SK-N-SH (cell line): Measurements from ENCODE around the gene SH2B3.

Experiments
- CHD2 ChIP-seq: fragments of 150-350 bp; IDR thresholded peaks from 2 replicates; pipeline ENCODE4 v1.6.1; 2018; ENCODE audit warnings: low read length; ENCODE audit not compliant: partially characterized antibody
- CTCF ChIP-seq: fragments of 200-600 bp; sonication (generic); IDR thresholded peaks from 2 replicates; pipeline ENCODE4 v1.6.1; 2017; ENCODE audit warnings: antibody characterized with exemption, mild to moderate bottlenecking, moderate library complexity
- EP300 ChIP-seq, 2 experiments: IDR thresholded peaks; 2 replicates each; pipeline versions ENCODE4 v1.4.0 to v1.6.1; 2012; ENCODE audit warnings: borderline replicate concordance in 1 of 2, low read depth in 1 of 2, low read length in 1 of 2
- FOXM1 ChIP-seq: IDR thresholded peaks from 2 replicates; pipeline ENCODE4 v1.4.0; 2012; ENCODE audit warnings: low read depth, mild to moderate bottlenecking
- JUND ChIP-seq: IDR thresholded peaks from 2 replicates; pipeline ENCODE4 v1.4.0; 2012
- NFIC ChIP-seq: IDR thresholded peaks from 2 replicates; pipeline ENCODE4 v1.4.0; 2012; ENCODE audit warnings: borderline replicate concordance
- POLR2AphosphoS5 ChIP-seq: IDR thresholded peaks from 2 replicates; pipeline ENCODE4 v1.6.1; 2012; ENCODE audit warnings: low read depth, low read length
- RAD21 ChIP-seq: IDR thresholded peaks from 2 replicates; pipeline ENCODE4 v1.6.1; 2012; ENCODE audit warnings: mild to moderate bottlenecking, low read length
- RCOR1 ChIP-seq: fragments of 150-350 bp; IDR thresholded peaks from 2 replicates; pipeline ENCODE4 v1.6.1; 2017; ENCODE audit warnings: antibody characterized with exemption, low read length
- TCF12 ChIP-seq: IDR thresholded peaks from 2 replicates; pipeline ENCODE4 v1.4.0; 2012
- TEAD4 ChIP-seq: IDR thresholded peaks from 2 replicates; pipeline ENCODE4 v1.4.0; 2012; ENCODE audit warnings: mild to moderate bottlenecking, borderline replicate concordance; ENCODE audit not compliant: insufficient read depth
- USF1 ChIP-seq: IDR thresholded peaks from 2 replicates; pipeline ENCODE4 v1.4.0; 2012; ENCODE audit warnings: low read depth, borderline replicate concordance
- YY1 ChIP-seq: IDR thresholded peaks from 2 replicates; pipeline ENCODE4 v1.4.0; 2012; ENCODE audit warnings: low read depth, mild to moderate bottlenecking
- ZBTB33 ChIP-seq: IDR thresholded peaks from 2 replicates; pipeline ENCODE4 v1.4.0; 2012; ENCODE audit warnings: low read depth, borderline replicate concordance

- no peak for TF ChIP-seq YY1
- TF ChIP-seq EP300 (IDR thresholded peaks at IDR 0.05; ENCODE audit: borderline replicate concordance in 1 of 2, low read depth in 1 of 2, low read length in 1 of 2) = no peak
- no peak for TF ChIP-seq TCF12
- TF ChIP-seq CTCF = no peak
- TF ChIP-seq FOXM1 = no peak
- TF ChIP-seq CHD2 = no peak
- no peak for TF ChIP-seq TEAD4
- TF ChIP-seq RAD21 = no peak
- TF ChIP-seq RCOR1 = no peak
- no peak for TF ChIP-seq POLR2AphosphoS5
- TF ChIP-seq USF1 = no peak
- no peak for TF ChIP-seq JUND
- no peak for TF ChIP-seq ZBTB33
- no peak for TF ChIP-seq NFIC
Observed at GRCh38 chr12:111419784-111420183, 14.1 kb downstream of the SH2B3 start.
